Suprapubic skin (tissue), 4 donors: ENCODE data around the gene MB21D2.

Experiments
- EP300 ChIP-seq: sonication (generic); formaldehyde crosslinking; IDR thresholded peaks from one replicate; pipeline ENCODE4 v1.6.1; 2017; ENCODE audit warnings: antibody characterized with exemption
- POLR2A ChIP-seq, 2 donors: fragments of 450-650 bp; IDR thresholded peaks; one replicate each; pipeline ENCODE4 v1.6.1; 2017; ENCODE audit warnings: antibody characterized with exemption in 2 of 2, mild to moderate bottlenecking in 2 of 2, moderate library complexity in 2 of 2
- POLR2AphosphoS5 ChIP-seq, 3 donors: sonication (generic); formaldehyde crosslinking; IDR thresholded peaks; one replicate each; pipeline ENCODE4 v1.6.1; 2017; ENCODE audit warnings: antibody characterized with exemption in 3 of 3
- TF ChIP-seq, protein P1 (sequence below), 2 donors: fragments of 200-600 bp in 1 of 2; fragments of 450-650 bp in 1 of 2; sonication (generic) in 1 of 2; IDR thresholded peaks; one replicate each; pipeline ENCODE4 v1.5.1; 2016 to 2019; ENCODE audit warnings: antibody characterized with exemption in 2 of 2, mild to moderate bottlenecking in 1 of 2, moderate library complexity in 1 of 2

DNA sequence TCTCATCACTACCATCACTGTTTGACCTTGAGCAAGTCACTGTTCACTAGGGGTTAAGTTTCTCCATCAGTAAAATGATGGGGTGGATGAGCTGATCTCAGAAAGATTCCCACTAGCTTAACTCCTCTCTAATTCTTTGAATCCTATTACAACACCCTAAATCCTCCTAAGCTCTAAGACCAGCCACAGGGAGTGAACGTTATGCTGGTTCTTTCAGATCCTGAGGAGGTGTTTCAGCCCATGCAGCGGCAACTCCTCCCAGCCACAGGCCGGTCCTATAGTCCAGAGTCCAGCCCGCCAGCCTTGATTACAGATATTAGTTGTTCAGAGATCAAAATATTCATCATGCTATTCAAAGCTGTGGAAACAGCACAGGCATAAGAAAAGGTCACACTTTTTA lies 15.1 kb downstream of the MB21D2 start:
- no peak for TF ChIP-seq POLR2A (IDR thresholded peaks at IDR 0.05)
- no peak for TF ChIP-seq POLR2AphosphoS5 (IDR thresholded peaks at IDR 0.05)
- TF ChIP-seq, protein P1, sequence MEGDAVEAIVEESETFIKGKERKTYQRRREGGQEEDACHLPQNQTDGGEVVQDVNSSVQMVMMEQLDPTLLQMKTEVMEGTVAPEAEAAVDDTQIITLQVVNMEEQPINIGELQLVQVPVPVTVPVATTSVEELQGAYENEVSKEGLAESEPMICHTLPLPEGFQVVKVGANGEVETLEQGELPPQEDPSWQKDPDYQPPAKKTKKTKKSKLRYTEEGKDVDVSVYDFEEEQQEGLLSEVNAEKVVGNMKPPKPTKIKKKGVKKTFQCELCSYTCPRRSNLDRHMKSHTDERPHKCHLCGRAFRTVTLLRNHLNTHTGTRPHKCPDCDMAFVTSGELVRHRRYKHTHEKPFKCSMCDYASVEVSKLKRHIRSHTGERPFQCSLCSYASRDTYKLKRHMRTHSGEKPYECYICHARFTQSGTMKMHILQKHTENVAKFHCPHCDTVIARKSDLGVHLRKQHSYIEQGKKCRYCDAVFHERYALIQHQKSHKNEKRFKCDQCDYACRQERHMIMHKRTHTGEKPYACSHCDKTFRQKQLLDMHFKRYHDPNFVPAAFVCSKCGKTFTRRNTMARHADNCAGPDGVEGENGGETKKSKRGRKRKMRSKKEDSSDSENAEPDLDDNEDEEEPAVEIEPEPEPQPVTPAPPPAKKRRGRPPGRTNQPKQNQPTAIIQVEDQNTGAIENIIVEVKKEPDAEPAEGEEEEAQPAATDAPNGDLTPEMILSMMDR (IDR thresholded peaks at IDR 0.05) = no peak
- TF ChIP-seq EP300 = no peak
